ENCODE measurements around the gene GPX3.

GPX3 gene

DNA sequence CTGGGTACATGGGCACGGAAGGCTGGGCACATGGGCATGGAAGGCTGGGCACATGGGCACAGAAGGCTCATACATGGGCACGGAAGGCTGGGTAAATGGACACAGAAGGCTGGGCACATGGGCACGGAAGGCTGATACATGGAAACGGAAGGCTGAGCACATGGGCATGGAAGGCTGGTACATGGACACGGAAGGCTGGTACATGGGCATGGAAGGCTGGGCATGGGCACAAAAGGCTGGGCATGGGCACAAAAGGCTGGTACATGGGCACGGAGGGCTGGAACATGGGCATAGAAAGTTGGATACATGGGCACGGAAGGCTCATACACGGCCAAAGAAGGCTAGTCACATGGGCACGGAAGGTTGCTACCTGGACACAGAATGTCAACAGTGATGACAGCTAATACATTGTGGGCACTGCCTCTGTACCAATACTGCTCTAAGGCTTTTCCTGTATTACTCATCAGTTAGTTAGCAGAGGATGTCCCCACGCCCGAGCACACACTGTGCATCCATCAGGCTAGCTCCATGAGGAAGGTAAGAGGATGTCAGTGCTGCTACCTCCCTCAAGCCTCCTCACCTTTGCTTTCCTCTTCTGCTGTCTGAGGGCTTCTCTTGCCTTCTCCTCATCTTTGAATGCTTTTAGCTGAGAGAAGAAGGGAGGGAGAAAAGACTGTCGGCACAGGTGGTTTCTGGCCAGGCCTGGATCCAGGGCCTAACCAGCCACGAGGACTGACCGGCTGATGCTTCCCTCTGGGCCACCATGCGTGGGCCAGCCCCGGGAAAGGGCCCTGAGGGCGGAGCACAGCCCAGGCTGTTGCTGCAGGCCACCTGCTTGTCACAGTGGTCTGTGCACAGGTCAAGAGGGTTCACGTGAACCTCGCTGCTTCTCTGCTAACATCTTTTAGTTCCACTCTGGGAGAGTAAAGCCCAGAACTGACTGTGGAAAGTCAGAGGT is 14.3 kb downstream of the GPX3 start:
- peak in 1 of 2 donors; percentile 42 for DNase-seq

DNA sequence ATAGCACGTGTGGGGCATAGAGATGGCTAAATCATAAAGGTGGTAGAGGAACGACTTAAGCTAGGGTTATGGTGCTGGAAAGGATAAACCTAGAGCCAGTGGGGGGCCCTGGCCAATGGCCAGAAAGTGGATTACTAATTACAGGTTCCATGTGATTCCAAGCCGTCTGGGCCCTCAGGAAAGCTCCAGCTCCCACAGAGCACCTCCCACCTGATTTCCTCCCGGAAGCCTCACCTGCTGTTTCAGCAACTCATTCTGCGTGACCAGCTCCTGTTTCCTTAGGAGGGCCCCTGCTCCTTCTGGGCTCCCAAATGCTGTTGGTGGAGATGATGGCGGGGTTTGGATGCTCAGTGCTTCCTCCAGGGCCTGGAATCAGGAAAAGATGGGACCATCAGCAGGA is 16.2 kb downstream of the GPX3 start:
- no peak for DNase-seq

DNA sequence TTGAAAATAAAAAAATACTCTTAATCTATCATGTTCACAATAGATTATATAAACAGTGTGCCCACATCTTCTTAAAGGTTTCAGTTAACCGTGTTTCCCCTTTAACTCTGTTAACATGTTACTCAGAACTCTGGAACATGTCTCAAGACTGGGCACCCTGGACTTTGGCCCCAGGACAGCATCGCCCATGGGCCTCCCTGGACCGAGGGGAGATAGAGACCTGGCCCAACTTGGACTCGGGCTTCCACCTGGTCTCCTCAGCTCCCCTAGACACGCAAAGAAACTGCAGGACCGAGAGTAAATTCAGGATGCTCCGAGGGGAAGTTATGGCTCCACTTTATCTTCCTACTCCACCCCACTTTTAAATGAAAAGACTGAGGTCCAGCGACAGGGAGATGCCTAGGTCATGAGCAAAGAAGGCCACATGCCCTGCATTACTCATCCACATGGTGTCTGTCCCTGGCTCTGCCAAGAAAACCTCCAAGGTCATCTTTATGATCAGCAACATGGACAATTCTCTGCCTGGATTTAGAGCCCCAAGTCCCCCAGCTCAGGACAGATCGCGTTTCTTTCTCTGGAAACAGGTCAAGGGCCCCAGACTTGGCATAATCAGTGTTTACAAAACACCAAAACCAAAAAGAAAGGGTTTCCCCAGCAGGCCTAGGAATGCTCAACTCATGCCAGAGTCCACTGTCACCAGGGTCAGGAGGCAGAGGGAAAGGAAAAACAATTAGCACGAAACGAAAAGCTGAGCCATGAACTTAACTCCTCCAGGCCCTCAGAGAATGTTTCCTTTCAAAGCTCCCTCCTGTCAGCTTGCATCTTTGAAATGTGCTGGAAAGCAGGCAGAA is 17.4 kb downstream of the GPX3 start:
- DNase-seq: peak in 1 of 2 donors; percentile 39

DNA sequence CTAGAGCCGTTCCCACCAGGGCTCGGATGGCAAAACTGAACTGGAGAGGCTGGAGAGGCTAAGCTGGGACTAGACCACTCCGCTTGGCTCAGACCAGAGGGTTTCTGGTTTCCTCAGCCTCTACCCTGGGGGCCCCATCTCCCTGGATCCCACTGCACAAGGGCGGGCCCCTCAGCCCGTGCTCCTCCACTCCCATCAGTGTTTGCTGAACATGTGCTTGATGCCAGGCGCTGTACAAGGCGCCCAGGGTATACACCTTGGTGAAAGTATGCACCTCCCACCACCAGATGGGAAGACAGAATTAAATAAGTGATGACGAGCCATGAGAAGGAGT is 18.0 kb downstream of the GPX3 start:
- DNase-seq: no peak

DNA sequence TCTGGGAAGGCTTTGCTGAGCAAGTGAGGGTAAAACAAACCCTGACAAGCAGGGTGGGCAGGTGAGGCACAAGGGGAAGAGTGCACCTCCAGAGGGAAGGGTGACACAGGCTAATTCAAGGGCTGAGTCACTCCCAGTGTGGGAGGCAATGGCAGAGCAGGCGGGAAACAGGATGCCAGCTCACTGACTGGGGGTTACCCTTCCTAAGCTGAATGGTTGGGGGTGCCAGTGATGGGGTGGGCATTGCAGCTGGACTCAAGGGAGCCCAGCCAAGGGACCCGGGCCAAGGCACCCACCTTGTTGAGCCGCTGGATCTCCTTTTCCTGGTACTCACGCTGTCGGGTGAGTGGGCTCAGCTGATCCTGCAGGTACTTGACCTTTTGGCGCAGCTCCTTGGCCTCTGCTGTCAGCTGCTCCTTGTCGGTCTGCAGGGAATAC is 18.4 kb downstream of the GPX3 start:
- peak in 1 of 2 donors; percentile 61 for DNase-seq

DNA sequence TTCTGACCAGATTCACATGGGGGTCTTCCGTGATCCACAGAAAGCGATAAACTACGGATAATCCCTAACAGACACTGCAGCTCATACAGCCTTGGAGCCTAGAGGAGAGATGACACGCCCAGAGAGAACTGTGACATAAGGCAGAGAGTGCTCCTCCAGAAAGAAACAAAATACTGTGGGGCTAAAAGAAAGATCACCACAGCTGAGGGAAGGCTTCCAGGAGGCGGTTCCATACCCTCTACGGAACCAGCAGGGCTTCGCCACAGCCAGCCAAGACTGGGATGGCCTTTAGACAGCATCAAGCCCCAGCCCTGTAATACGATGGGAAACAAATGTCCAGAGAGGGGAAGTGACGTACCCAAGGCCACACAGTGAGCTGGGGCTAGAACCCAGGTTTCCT is 19.3 kb downstream of the GPX3 start:
- DNase-seq: no peak

DNA sequence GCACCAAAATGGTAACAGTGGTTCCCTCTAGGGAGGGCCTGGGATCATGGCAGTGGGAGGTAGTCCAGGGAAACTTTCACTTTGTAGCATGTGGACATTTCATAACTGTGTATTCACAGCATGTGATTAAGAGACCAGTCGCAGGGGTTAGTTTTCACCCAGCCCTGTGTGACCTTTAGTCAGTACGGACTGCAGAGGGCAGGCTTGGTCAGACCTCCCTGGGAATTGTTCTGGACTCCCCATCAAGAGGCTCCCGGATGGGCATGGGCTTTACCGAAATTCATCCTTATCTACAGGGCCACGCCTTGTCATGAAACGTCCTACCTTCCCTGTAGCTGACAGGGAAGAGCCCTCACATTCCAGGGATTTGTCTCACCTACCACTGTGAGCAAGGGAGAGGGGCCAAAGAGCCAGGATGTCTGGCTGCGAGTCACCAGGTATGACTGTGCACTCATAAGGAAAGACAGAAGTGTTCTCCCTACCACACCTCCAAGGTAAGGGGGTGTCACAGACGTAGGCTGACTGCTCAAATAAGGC is 19.9 kb downstream of the GPX3 start:
- DNase-seq: peak; percentile 59 to 83

DNA sequence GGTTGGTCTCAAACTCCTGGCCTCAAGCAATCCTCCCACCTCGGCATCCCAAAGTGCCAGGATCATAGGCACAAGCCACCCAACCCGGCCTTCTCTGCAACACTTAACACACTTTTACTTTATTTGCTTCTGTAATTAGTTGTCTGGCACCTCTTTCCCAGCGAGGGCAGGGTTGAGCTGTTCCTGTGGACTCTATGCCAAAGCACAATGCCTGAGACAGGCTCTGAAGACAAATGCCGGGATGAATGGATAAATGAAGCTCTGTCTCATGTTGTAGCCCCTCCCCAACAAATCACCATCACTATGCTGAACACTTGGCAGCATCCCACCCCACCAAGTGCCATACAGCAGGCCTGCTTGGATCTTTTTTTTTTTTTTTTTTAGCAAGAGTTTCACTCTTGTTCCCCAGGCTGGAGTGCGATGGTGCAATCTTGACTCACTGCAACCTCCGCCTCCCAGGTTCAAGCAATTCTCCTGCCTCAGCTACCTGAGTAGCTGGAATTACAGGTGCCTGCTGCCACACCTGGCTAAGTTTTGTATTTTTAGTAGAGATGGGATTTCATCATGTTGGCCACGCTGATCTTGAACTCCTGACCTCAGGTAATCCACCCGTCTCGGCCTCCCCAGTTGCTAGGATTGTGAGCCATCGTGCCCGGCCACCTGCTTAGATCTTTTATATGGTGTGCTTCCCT is 21.3 kb downstream of the GPX3 start:
- no peak for DNase-seq

DNA sequence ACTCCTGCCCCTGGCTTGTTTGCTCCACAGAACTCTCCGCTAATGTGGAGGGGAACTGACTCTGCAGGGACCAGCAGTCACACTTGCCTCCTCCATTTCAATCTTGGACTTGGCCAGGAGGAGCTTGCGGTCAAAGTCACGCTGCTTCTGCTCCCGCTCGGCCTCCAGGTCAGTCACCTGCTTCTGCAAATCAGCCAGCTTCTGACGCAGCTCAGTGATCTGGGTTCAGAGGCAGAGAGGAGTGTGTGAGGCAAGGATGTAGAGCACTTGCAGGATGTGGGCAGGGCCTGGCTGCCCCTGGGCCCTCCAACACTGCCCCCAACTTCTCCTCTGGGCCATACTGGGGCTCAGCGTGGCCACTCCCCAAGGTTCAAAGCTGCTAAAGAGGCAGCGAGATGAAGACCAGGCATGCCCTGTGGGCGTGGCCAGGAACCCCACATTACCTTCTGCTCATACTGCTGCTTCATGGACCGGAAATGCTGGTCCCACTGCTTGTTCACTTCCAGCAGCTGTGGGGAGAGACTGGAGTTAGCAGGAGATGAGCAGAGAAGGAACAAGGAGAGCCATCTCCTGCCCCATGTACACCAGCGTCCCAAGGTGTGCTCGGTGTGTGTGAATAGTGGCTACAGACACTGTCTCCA is 22.2 kb downstream of the GPX3 start:
- DNase-seq: no peak

DNA sequence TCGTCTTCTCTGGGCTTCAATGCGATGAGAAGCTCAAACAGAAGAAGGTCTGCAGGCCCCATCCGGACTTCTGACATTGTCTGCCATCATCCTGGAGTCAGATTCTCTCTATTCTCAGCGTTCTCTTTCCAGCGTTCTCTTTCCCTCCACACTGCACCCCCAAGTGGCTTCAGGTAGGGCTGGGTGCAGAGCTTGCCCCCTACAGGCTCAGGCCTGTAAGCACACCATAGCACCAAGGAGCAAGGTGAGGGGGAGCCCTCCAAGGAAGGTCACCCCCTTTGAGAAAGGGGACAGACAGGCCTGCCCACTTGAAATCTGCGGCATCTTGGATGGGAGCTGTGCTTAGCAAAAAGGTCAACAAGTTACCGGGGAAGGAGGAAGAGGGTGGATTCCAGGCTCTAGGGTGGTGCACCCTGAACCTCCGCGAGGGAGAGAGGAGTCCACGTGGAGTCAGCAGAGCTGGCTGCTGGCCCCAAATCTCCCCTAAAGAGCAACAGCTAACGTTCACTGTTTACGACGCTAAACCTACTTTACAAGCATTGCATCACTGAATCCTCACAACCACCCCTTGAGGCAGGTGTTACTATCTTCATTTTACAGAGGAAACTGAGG is 27.5 kb downstream of the GPX3 start:
- no peak for DNase-seq

DNA sequence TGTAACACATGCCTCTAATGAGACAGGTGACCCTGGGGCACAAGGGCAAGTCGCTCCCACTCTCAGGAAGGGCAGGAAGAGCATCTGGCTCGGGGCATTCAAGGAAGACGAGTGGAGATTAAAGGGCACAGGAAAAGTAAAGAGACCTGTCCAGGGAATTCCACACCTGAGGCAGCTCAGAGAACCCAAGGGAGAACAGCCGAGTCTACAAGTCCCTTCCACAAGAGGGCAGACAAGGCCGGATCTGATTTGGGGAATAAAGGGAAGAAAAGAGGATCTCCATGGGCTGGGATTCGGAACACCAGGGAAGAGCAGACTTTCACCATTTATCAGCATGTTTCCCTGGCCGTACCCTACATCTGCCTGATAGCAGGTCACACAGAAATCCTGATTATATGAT is 28.1 kb downstream of the GPX3 start:
- no peak for DNase-seq

DNA sequence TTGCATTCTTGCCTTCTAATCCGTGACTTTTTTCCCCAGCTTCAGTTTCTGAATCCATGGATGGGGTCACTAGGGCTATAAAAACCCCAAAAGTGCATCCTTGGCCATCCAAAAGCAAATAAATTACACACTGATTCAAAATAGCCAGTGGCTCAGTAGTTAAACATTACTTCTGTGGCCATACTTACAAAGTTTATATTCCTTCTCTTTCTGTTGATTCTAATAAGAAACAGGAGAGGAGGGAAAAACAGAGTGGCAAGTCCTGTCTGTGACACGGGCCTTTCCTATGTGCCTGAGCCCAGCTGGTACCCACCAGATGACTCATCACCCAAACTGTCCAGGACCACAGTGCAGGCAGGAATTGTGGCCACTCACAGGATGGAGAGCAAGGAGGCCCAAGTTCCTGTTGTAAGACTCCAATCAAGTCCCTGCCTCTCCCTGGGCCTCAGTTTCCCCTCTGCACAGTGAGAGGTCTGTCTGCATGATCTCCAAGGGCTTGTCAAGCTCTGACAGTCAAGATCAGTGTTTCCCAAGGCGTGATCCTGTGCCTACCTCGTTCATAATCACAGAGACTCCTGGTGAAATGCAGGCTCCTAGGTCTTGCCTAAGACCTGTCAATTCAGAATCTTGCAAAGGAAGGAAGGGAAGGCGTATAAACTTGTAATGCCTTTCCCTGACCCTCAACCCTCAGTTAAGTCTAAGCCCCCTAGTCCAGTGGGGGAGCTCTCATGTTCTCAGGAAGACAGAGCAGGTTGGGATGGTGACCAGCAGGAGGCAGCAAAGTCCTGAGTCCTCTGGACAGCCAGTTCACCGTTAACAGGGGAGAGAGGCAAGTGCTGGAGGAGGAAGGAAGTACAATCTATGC is 30.9 kb downstream of the GPX3 start:
- peak; percentile 64 to 84 for DNase-seq

DNA sequence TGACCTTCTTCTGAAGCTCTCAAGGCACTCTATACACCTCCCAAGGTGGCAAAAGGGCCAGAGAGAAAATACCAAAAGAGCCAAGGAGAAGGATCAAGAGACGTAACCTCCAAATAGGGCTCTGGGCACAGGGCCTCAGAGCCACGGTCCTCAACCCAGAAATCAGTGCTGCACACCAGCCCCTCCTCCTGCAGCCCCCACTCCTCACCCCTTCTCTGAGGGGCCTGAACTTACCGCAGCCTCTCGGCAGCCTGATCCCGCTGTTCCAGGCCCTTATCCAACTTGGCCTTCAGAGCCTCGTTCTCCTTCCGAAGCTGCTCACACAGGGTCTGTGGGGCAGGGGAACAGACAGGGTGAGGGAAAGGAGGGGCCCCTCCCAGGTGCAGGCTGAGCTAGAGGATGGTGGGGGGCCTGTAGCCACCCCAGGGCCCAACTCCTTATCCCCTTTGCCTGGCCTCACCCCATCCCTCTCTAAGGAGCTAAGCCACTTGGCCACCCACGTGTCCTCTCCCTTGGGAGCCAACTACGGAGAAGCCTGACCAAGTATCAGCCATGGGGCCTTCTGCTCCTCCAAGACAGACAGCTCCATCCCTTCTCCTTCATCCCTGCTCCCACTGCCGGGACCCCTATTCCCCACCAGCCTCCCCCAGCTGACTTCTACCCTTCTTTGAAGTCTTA is 31.7 kb downstream of the GPX3 start:
- no peak for DNase-seq

DNA sequence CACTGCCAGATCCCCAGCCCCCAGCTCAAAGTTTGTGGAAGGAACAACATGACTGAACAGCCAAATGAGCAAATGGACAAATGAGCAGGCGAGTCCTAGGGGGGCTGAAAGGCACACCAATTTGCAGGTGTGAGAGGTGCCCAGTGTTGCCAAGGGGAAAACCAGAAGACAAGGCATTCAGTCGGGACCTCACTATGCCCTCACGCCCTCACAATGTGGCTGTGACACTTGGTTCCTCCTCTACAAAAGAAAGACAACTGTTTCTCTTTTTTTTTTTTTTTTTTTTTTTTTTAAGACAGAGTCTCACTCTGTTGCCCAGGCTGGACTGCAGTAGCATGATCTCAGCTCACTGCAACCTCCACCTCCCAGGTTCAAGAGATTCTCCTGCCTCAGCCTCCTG is 32.4 kb downstream of the GPX3 start:
- peak in 1 of 2 donors; percentile 72 for DNase-seq

DNA sequence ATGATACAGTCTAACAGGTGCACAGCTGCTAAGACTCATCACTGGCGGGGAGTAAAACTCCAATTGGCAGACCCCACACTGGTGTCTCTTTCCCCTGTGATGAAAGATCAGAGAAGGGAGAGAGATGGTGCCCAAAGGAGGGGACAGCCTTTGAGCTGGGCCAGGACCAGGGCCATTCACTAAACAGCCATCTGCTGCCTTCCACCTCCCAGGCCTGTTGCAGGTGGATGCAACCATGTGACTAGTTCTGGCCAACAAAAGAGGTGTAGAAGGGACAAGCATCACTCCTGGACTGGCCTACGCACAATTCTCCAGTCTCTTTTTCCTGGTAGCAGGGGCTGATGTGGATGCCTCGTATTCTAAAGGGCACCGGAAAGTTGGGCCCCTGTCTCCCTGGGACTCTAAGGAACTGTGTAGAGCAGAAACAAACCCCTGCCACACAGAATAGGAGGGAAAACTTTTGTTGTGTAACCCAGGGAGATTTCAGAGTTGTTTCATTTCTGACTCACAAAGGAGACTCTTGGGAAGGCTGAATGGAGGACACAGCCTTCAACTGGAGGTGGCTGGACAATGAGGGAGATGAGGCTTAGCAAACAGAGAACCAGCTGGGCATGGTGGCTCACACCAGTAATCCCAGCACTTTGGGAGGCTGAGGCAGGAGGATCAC is 33.5 kb downstream of the GPX3 start:
- peak; percentile 74 to 76 for DNase-seq

DNA sequence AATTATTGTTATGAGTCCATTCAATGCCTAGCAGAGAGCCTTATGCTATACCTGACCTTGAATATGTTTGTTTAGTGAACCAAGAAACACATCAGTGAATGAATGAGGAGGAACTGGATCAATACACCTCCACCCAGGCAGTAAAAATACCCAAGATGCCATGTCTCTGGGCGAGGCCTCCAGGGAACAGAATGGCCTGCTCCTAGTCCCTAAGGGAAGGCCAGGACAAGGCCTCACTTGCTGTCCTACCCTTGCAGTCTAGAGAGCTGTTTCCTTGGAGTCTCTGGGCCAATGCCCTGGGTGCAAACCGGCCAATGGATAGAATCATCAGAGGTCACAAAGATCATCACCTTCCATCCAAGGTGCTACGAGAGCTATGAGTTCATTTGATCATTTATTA is 34.3 kb downstream of the GPX3 start:
- DNase-seq: no peak

DNA sequence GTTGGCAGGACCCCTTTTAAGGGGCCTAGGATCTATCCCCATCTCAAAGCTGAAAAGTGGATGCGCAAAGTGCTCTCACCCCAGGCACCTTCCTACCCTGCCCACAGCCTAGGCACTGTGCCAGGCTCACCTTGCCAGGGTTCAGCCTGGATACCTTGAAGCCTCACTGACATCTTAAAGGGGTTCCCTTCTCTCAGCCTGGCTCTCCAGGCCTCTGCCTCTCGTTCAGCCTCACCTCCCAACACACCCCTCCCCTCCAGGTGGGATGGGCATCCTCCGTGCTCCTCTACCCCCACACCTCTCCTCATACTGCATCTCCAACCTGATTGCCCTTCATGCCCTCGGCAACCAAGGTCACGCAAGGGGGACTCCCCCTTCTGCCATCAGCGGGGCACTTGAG is 34.9 kb downstream of the GPX3 start:
- no peak for DNase-seq

DNA sequence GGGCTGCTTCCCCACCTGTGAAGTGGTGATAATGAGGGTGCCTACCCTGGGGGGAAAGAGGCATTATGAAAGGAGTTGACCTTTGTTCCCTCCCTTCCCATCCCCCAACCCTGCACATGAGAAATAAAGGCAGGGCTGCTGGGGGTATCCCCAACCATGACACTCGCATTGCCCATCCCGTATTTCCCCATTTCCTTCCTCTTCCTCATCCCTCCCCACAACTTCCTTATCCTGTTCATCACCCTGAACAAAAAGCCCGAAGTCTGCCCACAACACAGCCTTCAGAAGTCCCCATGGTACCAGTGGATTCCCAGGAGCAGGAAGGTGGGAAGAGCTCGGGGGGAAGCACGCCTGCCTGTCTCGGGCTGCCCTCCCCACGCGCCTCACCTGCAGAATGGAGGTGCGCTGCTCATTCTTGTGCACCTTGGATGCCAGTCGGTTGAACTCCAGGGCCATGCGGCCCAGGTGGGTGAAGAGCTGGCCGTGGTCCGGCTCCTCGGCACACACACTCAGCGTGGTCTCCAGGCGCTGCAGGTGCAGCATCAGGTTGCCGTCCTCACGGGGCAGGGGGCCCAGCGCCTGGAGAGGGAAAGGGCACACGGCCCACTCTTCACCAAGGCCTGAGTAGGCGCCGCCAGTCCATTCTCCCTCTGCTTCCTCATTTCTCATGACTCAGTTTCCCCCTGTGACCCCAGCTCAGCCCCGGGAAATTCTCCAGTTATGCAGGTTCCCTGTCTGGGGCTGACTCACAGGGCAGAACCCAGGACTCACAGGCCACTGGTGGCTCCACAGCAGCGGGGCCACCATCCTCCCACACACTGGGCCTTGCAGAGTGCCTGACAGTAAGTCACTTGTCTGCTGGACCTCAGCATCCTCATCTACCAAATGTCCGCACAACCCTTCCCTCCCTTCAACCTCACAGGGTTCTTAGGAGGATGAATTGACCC is 36.3 kb downstream of the GPX3 start:
- DNase-seq: peak; percentile 97 to 99

DNA sequence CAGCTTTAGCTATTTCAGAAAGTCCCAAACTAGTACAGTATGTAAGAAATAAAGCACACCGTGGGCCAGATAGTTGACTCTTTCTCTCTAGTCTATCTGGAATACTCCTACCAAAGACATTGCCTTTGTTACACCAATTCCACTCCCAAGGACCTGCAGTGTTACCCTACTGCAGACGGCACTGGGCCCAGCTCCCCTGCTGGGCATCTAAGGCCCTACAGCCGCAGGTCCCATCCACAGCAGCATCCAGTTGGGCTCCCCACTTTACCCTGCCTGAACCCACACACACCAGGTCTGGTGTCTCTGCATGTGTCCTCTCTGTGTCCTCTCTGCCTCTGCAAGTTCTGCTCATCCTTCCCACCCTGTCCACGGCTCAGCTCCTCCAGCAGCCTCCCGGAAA is 37.9 kb downstream of the GPX3 start:
- no peak for DNase-seq

All from inflammatory macrophage treated with lipopolysaccharide for 1 hour (primary cell).